ENCODE results near the gene C16orf92.
A peak's percentile ranks its signal among the peaks of the same experiment; 100 is the strongest.

Gene C16orf92

GRCh38 chr16:30063278-30063892, 40.4 kb downstream of the C16orf92 start:
- no peak for TF ChIP-seq ZNF274 (IDR thresholded peaks at IDR 0.05; ENCODE audit: low read depth, low read length)
- peak overlapping the region; percentile 72; the same call in 1 of the 2 replicates for H3K4me3 ChIP-seq (ENCODE audit: low read length)

- peak overlapping the region; percentile 72 for H3K4me3 ChIP-seq (ENCODE audit: low read length)
Measured at GRCh38 chr16:30063893-30064728, 41.1 kb downstream of the C16orf92 start.

GRCh38 chr16:30064729-30065101, 41.7 kb downstream of the C16orf92 start:
- H3K4me3 ChIP-seq (ENCODE audit: low read length): peak overlapping the region; percentile 72
- TF ChIP-seq ZNF274 (IDR thresholded peaks at IDR 0.05; ENCODE audit: low read depth, low read length): no peak

More at GRCh38 chr16:30063893-30064728, 41.1 kb downstream of the C16orf92 start:
- no peak for TF ChIP-seq ZNF274 (IDR thresholded peaks at IDR 0.05; ENCODE audit: low read depth, low read length)

- peak within 1 kb of the TSS; percentile 74 for H3K4me3 ChIP-seq (ENCODE audit: low read length)
- TF ChIP-seq ZNF274 (IDR thresholded peaks at IDR 0.05; ENCODE audit: low read depth, low read length): no peak
Measured at GRCh38 chr16:30065102-30065942, 42.3 kb downstream of the C16orf92 start, which contains the start of gene ALDOA. ALDOA (plus strand) TSS chr16:30065760; CDS start chr16:30066898, 1,138 bp downstream.

GRCh38 chr16:30065943-30066760, 43.2 kb downstream of the C16orf92 start:
- peak overlapping the region; percentile 74 for H3K4me3 ChIP-seq (ENCODE audit: low read length)
- TF ChIP-seq ZNF274 (IDR thresholded peaks at IDR 0.05; ENCODE audit: low read depth, low read length): no peak

GRCh38 chr16:30066761-30067583, 44.0 kb downstream of the C16orf92 start:
- TF ChIP-seq ZNF274 (IDR thresholded peaks at IDR 0.05; ENCODE audit: low read depth, low read length): no peak
- peak overlapping the region; percentile 74 for H3K4me3 ChIP-seq (ENCODE audit: low read length)

GRCh38 chr16:30067584-30067916, 44.6 kb downstream of the C16orf92 start:
- no peak overlapping the region; the same call in 1 of the 2 replicates for H3K4me3 ChIP-seq (ENCODE audit: low read length)
- TF ChIP-seq ZNF274 (IDR thresholded peaks at IDR 0.05; ENCODE audit: low read depth, low read length): no peak

GRCh38 chr16:30068333-30068732, 45.3 kb downstream of the C16orf92 start:
- TF ChIP-seq ZNF274 (IDR thresholded peaks at IDR 0.05; ENCODE audit: low read depth, low read length): no peak
- no peak overlapping the region for H3K4me3 ChIP-seq (ENCODE audit: low read length)

GRCh38 chr16:30068750-30069610, 46.0 kb downstream of the C16orf92 start:
- H3K4me3 ChIP-seq (ENCODE audit: low read length): no peak overlapping the region
- TF ChIP-seq ZNF274 (IDR thresholded peaks at IDR 0.05; ENCODE audit: low read depth, low read length): no peak

- H3K4me3 ChIP-seq (ENCODE audit: low read length): no peak overlapping the region
- TF ChIP-seq ZNF274 (IDR thresholded peaks at IDR 0.05; ENCODE audit: low read depth, low read length): no peak
Measured at GRCh38 chr16:30069611-30070462, 46.8 kb downstream of the C16orf92 start.

GRCh38 chr16:30070490-30070889, 47.5 kb downstream of the C16orf92 start:
- no peak for TF ChIP-seq ZNF274 (IDR thresholded peaks at IDR 0.05; ENCODE audit: low read depth, low read length)
- no peak overlapping the region for H3K4me3 ChIP-seq (ENCODE audit: low read length)

All from GM08714 (cell line).